PFSK-1 (cell line): ENCODE measurements around the gene PRSS50.

Experiments
- FOXP2 ChIP-seq: optimal IDR thresholded peaks from 2 replicates; pipeline ENCODE3; 2011; ENCODE audit warnings: borderline replicate concordance, control low read depth, inconsistent platforms; ENCODE audit not compliant: insufficient read depth; ENCODE audit errors: extremely low read length, extremely low read depth
- POLR2AphosphoS5 ChIP-seq: IDR thresholded peaks from 2 replicates; pipeline ENCODE4 v1.6.1; 2012; ENCODE audit warnings: low read depth, mild to moderate bottlenecking, control low read depth, low read length, moderate library complexity
- SIN3A ChIP-seq: IDR thresholded peaks from 2 replicates; pipeline ENCODE4 v1.6.1; 2012; ENCODE audit warnings: mild to moderate bottlenecking, low read length, moderate library complexity, borderline replicate concordance; ENCODE audit not compliant: insufficient read depth
- TAF1 ChIP-seq: IDR thresholded peaks from 2 replicates; pipeline ENCODE4 v1.6.1; 2012; ENCODE audit warnings: low read length, control low read depth, borderline replicate concordance; ENCODE audit not compliant: insufficient read depth
- TF ChIP-seq, protein P1 (sequence below), 2 experiments: IDR thresholded peaks; 2 replicates each; pipeline versions ENCODE4 v1.6.1 to v1.8.0; 2011 to 2012; ENCODE audit warnings: low read depth in 2 of 2, low read length in 2 of 2, control low read depth in 1 of 2, inconsistent platforms in 1 of 2, mild to moderate bottlenecking in 1 of 2, moderate library complexity in 1 of 2; ENCODE audit not compliant: insufficient read depth in 1 of 2

PRSS50 gene

DNA sequence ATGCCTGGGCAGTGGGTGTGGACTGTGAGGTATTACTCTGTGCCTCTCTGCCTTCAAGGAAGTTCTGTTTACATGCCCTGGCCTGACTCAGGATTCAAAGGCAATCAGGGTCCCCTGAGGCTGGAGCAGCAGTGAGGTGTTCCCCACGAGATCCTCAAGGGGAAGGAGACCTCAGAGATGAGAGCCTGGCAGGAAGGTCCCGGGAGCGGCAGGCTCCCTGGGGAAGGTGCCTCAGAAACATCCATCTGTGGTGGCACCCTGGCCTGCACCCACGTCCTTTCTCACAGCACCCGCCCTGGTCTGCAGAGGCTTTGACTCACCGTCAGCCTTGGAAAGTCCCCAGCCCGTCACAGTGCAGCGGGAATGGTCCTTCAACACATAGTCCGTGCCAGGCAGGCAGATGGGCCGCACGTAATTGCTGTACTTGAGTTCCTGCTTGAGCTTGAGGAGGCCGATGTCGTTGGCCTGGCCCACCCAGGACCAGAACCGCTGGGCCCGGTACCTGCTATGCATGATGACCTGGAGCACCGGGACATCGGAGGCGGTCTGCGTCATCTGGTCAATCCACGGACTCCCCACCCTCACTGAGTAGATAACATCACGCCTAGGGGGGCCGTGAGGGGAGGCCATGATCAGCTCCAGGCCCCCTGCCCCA lies 3.6 kb downstream of the PRSS50 start:
- TF ChIP-seq POLR2AphosphoS5, result no peak
- TF ChIP-seq, protein P1, sequence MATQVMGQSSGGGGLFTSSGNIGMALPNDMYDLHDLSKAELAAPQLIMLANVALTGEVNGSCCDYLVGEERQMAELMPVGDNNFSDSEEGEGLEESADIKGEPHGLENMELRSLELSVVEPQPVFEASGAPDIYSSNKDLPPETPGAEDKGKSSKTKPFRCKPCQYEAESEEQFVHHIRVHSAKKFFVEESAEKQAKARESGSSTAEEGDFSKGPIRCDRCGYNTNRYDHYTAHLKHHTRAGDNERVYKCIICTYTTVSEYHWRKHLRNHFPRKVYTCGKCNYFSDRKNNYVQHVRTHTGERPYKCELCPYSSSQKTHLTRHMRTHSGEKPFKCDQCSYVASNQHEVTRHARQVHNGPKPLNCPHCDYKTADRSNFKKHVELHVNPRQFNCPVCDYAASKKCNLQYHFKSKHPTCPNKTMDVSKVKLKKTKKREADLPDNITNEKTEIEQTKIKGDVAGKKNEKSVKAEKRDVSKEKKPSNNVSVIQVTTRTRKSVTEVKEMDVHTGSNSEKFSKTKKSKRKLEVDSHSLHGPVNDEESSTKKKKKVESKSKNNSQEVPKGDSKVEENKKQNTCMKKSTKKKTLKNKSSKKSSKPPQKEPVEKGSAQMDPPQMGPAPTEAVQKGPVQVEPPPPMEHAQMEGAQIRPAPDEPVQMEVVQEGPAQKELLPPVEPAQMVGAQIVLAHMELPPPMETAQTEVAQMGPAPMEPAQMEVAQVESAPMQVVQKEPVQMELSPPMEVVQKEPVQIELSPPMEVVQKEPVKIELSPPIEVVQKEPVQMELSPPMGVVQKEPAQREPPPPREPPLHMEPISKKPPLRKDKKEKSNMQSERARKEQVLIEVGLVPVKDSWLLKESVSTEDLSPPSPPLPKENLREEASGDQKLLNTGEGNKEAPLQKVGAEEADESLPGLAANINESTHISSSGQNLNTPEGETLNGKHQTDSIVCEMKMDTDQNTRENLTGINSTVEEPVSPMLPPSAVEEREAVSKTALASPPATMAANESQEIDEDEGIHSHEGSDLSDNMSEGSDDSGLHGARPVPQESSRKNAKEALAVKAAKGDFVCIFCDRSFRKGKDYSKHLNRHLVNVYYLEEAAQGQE (IDR thresholded peaks at IDR 0.05; ENCODE audit: insufficient read depth in 1 of 2, low read depth in 2 of 2, low read length in 2 of 2), result no peak
- TF ChIP-seq TAF1, result no peak
- TF ChIP-seq FOXP2, result no peak
- TF ChIP-seq SIN3A, result no peak

DNA sequence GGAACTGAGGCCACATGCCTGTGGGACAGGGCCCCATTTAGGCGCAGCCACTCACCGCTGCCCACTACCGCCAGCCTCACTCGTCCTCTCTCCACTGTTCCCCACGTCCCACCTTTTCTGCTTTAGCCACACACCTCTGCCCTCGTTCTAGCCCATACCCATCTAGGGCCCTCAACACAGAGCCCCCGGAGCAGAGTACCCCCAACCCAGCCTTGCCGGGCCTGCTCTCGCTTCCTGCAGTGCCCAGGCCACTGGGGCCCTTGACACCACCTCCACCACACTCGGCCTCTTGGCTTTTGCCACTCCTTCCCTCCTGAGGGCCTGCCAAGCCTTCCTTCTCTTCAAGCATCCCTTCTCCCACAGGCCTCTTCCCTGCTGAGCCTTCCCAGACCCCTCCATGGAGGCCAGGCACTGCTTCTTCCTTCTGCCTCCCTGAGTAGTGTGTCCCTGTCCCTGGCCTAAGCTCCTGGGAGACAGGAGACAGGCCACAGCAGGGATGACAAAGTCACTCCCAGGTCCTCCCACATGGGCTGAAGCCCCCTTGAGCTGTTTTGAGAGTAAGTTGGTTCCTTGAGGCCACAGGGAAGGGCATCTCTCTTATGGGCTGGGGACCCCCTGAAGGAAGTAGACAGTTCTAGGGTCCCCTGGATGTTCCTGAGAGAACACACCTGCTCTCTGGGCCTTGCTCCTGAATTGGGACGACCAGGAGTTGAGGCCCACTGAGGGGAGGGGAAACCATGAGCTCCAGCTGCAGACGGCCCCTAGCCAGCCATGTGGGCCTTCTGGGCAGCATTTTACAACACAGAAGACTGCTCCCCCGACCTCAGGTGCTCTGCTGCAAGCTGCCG lies 4.4 kb downstream of the PRSS50 start:
- TF ChIP-seq SIN3A (no peak), TAF1 (no peak), POLR2AphosphoS5 (no peak), FOXP2 (no peak)
- TF ChIP-seq, protein P1 (IDR thresholded peaks at IDR 0.05; ENCODE audit: insufficient read depth in 1 of 2, low read depth in 2 of 2, low read length in 2 of 2), result no peak

DNA sequence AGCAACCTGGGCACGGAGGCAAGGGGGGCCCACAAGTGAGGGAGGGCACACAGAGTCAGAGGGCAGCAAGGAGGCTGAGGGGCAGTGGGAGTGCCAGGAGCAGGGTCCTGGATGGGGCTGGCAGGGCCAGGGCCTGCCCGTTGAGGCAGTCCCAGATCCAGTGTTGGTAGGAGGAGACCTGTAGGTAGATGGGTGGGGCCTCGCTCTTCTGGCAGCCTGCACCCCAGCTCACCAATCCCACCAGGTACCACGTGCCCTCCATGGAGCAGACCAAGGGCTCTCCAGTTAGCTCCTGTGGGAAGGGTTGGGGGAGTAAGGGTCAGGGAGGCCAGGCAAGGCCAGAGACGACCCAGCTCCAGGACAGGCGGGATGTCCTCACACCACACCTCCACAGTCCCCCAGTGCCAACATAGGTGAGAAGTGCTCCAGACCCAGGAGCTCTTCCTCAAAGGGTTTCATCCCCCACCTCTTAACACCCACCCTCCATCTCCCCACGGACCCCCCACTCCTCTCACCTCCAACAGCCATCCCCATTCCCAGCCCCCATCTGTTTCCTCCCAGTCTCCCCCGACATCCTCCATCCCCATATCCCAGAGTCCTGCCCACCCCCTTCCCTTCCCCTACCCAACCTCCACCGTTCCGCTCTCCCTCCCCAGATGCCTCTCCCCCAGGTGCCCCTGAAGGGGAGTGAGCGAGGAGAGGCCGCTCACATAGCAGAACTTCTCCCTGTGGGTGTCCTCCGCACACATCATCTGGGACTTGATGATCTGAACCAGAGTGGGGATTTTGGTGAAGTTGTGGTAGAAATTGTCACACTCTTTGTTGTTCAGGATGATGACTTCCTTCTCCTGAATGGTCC lies 5.2 kb downstream of the PRSS50 start:
- TF ChIP-seq TAF1 (no peak), POLR2AphosphoS5 (no peak), FOXP2 (no peak), SIN3A (no peak)
- TF ChIP-seq, protein P1 (IDR thresholded peaks at IDR 0.05; ENCODE audit: insufficient read depth in 1 of 2, low read depth in 2 of 2, low read length in 2 of 2), result no peak

DNA sequence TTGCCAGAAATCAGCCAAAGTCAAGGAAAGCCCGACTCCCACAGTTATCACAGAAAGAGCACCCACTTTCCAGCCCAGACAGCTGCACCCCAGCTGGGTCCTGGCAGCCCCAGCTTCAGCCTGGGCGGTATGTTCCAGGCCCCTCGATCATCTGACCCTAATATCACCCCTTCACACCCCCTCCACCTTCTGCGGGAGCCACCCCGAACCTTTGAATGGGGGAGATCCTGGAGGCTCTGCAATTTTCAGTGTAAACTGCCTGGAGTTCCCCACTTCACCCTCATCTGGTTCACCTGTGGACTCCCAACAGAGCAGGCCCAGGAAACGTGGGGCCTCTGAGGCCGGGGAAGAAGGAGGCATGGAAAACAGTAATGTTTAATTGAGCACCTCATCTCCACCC lies 5.9 kb downstream of the PRSS50 start:
- TF ChIP-seq FOXP2, result no peak
- TF ChIP-seq, protein P1 (IDR thresholded peaks at IDR 0.05; ENCODE audit: insufficient read depth in 1 of 2, low read depth in 2 of 2, low read length in 2 of 2), result no peak
- no peak for TF ChIP-seq TAF1
- TF ChIP-seq POLR2AphosphoS5, result no peak
